Liver (tissue), 3 donors: ENCODE results near the gene CEP20.

Experiments used
- CTCF ChIP-seq: fragments of 150-350 bp; IDR thresholded peaks from 2 replicates; pipeline ENCODE4 v1.5.1; 2017; ENCODE audit warnings: improper control_type of control experiment, low read depth, low read length; ENCODE audit not compliant: missing input control
- FOXA1 ChIP-seq: IDR thresholded peaks from 2 replicates; pipeline ENCODE4 v1.6.1; 2016; ENCODE audit warnings: antibody characterized with exemption
- GABPA ChIP-seq, 2 donors: IDR thresholded peaks in 1 of 2; conservative IDR thresholded peaks in 1 of 2; 2 replicates each; pipeline ENCODE4 v1.6.1; 2016; ENCODE audit warnings: antibody characterized with exemption in 2 of 2, mild to moderate bottlenecking in 1 of 2, moderate library complexity in 1 of 2
- HNF4A ChIP-seq, 2 donors: conservative IDR thresholded peaks; 2 replicates each; pipeline ENCODE4 v1.6.1; 2016; ENCODE audit warnings: antibody characterized with exemption in 2 of 2, mild to moderate bottlenecking in 2 of 2
- JUND ChIP-seq, 2 donors: IDR thresholded peaks; 2 replicates each; pipeline ENCODE4 v1.6.1; 2016; ENCODE audit warnings: antibody characterized with exemption in 2 of 2
- MAX ChIP-seq: IDR thresholded peaks from 2 replicates; pipeline ENCODE4 v1.6.1; 2016; ENCODE audit warnings: antibody characterized with exemption
- RAD21 ChIP-seq, 2 donors: IDR thresholded peaks; 2 replicates each; pipeline ENCODE4 v1.6.1; 2016; ENCODE audit warnings: antibody characterized with exemption in 2 of 2, mild to moderate bottlenecking in 2 of 2
- REST ChIP-seq: IDR thresholded peaks from 2 replicates; pipeline ENCODE4 v1.6.1; 2016; ENCODE audit warnings: antibody characterized with exemption, mild to moderate bottlenecking
- RXRA ChIP-seq, 2 donors: IDR thresholded peaks; 2 replicates each; pipeline ENCODE4 v1.6.1; 2017 to 2018; ENCODE audit warnings: antibody characterized with exemption in 2 of 2, mild to moderate bottlenecking in 1 of 2
- SP1 ChIP-seq: IDR thresholded peaks from 2 replicates; pipeline ENCODE4 v1.6.1; 2018; ENCODE audit warnings: antibody characterized with exemption, mild to moderate bottlenecking
- TAF1 ChIP-seq: conservative IDR thresholded peaks from 2 replicates; pipeline ENCODE4 v1.6.1; 2016; ENCODE audit warnings: antibody characterized with exemption, mild to moderate bottlenecking
- YY1 ChIP-seq: IDR thresholded peaks from 2 replicates; pipeline ENCODE4 v1.6.1; 2016; ENCODE audit warnings: antibody characterized with exemption, mild to moderate bottlenecking
- ZBTB33 ChIP-seq: IDR thresholded peaks from 2 replicates; pipeline ENCODE4 v1.6.1; 2016; ENCODE audit warnings: antibody characterized with exemption
- donor health status: healthy.
- donor health status: healthy.

- no peak for TF ChIP-seq CTCF
- no peak for TF ChIP-seq RAD21 (IDR thresholded peaks at IDR 0.05)
- TF ChIP-seq HNF4A (conservative IDR thresholded peaks at IDR 0.05) = no peak
- TF ChIP-seq TAF1 = no peak
- no peak for TF ChIP-seq JUND (IDR thresholded peaks at IDR 0.05)
- TF ChIP-seq REST = no peak
- TF ChIP-seq FOXA1 = no peak
- TF ChIP-seq YY1 = no peak
- TF ChIP-seq RXRA (IDR thresholded peaks at IDR 0.05) = no peak
- TF ChIP-seq ZBTB33 = no peak
- no peak for TF ChIP-seq MAX
- no peak for TF ChIP-seq GABPA (IDR thresholded peaks at IDR 0.05 in 1 of 2, conservative IDR thresholded peaks at IDR 0.05 in 1 of 2)
- TF ChIP-seq SP1 = no peak
These were observed 30.5 kb downstream of the CEP20 start for GRCh38 chr16:15857724-15858560.
